Activated B cell treated with CpG ODN at 0.5 μM for 24 hours (primary cell): ENCODE measurements around the gene THSD1. TPM values are rescaled to one million over a fixed set of nuclear protein-coding genes. Genes with fewer than 3 reads are reported as not detected.

Experiments
- ATAC-seq: fragments of 200-7000 bp; cut with Tn5 transposase; one replicate; pipeline ENCODE4 v1.10.0; 2021; ENCODE audit warnings: low read depth, mild to moderate bottlenecking, moderate library complexity
- CTCF ChIA-PET: fragments of 350-600 bp; sonication (Branson Sonifier 250); formaldehyde crosslinking; loops from one replicate; lab custom pipeline; 2021; ENCODE audit warnings: antibody characterized with exemption; lab: Charles Lee
- POLR2A ChIA-PET: fragments of 350-600 bp; sonication (Branson Sonifier 250); formaldehyde crosslinking; loops from one replicate; lab custom pipeline; 2021; ENCODE audit warnings: antibody characterized with exemption; lab: Charles Lee
- DNase-seq: peaks from one replicate; pipeline ENCODE4 v3.0.0; 2022
- H3K27ac Mint-ChIP-seq: one replicate; pipeline ENCODE4 v1.8.0; 2020; ENCODE audit warnings: mixed read lengths
- H3K27me3 Mint-ChIP-seq: one replicate; pipeline ENCODE4 v1.8.0; 2021; ENCODE audit warnings: mixed read lengths
- H3K36me3 Mint-ChIP-seq: one replicate; pipeline ENCODE4 v1.8.0; 2021; ENCODE audit warnings: low read depth, mixed read lengths
- H3K4me1 Mint-ChIP-seq: one replicate; pipeline ENCODE4 v1.8.0; 2021; ENCODE audit warnings: mixed read lengths
- H3K4me3 Mint-ChIP-seq: one replicate; pipeline ENCODE4 v1.8.0; 2020; ENCODE audit warnings: mild to moderate bottlenecking, mixed read lengths
- H3K9me3 Mint-ChIP-seq: one replicate; pipeline ENCODE4 v1.8.0; 2020; ENCODE audit warnings: mixed read lengths
- intact Hi-C: fragments of 100-400 bp; cut with micrococcal nuclease; formaldehyde crosslinking; loops from one replicate; pipeline ENCODE4 v1.15.1; 2024
- total RNA-seq: library from RNA; stranded (reverse); gene quantifications from 2 replicates; pipeline ENCODE4 v1.2.3, GENCODE V29; 2022
- TF ChIP-seq, protein P1 (sequence below): fragments of 200-600 bp; IDR thresholded peaks from one replicate; pipeline ENCODE4 v1.8.0; 2022; ENCODE audit warnings: antibody characterized with exemption, mild to moderate bottlenecking

The THSD1 gene
- total RNA-seq, 1 donor from 2014 or later, result 0.31 TPM

GRCh38 chr13:52452470-52452869 lies 46.5 kb upstream of the THSD1 start:
- H3K27ac Mint-ChIP-seq, result no peak overlapping the region
- H3K4me3 Mint-ChIP-seq, result no peak overlapping the region
- DNase-seq, result no peak

DNA sequence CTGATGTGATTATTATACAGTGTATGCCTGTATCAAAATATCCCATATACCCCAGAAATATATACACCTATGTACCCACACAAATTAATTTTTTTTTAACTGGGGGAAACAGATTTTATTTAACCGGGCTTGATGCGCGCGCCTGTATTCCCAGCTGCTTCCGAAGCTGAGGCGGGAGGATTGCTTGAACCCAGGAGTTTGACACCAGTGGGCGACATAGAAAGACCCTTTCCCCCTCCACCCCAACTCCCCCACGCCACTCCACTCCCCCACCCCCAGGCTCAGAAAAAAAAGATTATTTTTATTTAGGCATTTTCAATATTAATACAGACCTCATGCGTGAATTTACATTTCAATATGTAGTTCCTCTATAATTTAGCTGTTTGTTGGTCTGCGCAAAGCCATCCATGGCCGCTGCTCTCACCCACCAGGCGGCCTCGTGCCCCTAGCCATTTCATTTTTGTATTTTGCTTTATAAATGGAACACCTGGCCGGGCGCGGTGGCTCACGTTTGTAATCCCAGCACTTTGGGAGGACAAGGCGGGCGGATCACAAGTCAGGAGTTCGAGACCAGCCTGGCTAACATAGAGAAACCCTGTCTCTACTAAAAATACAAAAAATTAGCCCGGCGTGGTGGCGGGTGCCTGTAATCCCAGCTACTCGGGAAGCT lies 45.3 kb upstream of the THSD1 start:
- peaks cover 15% of the 10 kb centered on the region for H3K36me3 Mint-ChIP-seq
- DNase-seq, result no peak
- CTCF ChIA-PET, result interaction anchor here (0.5 to 2.6 kb wide), 16 partner anchors 8 to 636 kb away, joined by 3 to 19 read pairs (median 4); partner anchors contain the start of genes ALG11 and SUGT1
- H3K9me3 Mint-ChIP-seq, result no peaks in the 10 kb centered on the region
- POLR2A ChIA-PET, result interaction anchor here (0.6 to 2.3 kb wide), 6 partner anchors 10 to 292 kb away, joined by 3 to 31 read pairs (median 6); partner anchors contain the start of genes NEK3 and SUGT1
- TF ChIP-seq, protein P1, sequence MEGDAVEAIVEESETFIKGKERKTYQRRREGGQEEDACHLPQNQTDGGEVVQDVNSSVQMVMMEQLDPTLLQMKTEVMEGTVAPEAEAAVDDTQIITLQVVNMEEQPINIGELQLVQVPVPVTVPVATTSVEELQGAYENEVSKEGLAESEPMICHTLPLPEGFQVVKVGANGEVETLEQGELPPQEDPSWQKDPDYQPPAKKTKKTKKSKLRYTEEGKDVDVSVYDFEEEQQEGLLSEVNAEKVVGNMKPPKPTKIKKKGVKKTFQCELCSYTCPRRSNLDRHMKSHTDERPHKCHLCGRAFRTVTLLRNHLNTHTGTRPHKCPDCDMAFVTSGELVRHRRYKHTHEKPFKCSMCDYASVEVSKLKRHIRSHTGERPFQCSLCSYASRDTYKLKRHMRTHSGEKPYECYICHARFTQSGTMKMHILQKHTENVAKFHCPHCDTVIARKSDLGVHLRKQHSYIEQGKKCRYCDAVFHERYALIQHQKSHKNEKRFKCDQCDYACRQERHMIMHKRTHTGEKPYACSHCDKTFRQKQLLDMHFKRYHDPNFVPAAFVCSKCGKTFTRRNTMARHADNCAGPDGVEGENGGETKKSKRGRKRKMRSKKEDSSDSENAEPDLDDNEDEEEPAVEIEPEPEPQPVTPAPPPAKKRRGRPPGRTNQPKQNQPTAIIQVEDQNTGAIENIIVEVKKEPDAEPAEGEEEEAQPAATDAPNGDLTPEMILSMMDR, result no peak
- ATAC-seq, result no peak
- peak overlapping the region; percentile 97 for H3K4me3 Mint-ChIP-seq
- peak overlapping the region; percentile 92 for H3K27ac Mint-ChIP-seq
- H3K4me1 Mint-ChIP-seq, result peaks cover 43% of the 10 kb centered on the region
- H3K27me3 Mint-ChIP-seq, result no peaks in the 10 kb centered on the region
- intact Hi-C loops, result loop anchor here (2.0 to 5.0 kb wide), 4 partner anchors 46 to 649 kb away; partner anchors contain the start of genes DHRS12 and NEK5

More at GRCh38 chr13:52452470-52452869, 46.5 kb upstream of the THSD1 start:
- intact Hi-C loops, result loop anchor here (5.0 kb wide), 2 partner anchors 635 to 650 kb away; partner anchors contain the start of gene DHRS12
- Mint-ChIP-seq H3K9me3 (no peaks in the 10 kb centered on the region), H3K36me3 (peaks cover 20% of the 10 kb centered on the region), H3K27me3 (no peaks in the 10 kb centered on the region), H3K4me1 (peaks cover 47% of the 10 kb centered on the region)
- CTCF ChIA-PET, result no interaction called here
- TF ChIP-seq, protein P1, result no peak
- POLR2A ChIA-PET, result interaction anchor here (0.6 kb wide), 1 partner anchor 460 kb away, joined by 3 read pairs; no protein-coding TSS in a partner anchor
- no peak for ATAC-seq

GRCh38 chr13:52450793-52451116 lies 44.8 kb upstream of the THSD1 start:
- ATAC-seq, result no peak
- H3K36me3 Mint-ChIP-seq, result peaks cover 12% of the 10 kb centered on the region
- DNase-seq, result no peak
- intact Hi-C loops, result loop anchor here (1.0 to 5.0 kb wide), 12 partner anchors 46 to 648 kb away; partner anchors contain the start of genes ALG11, DHRS12, NEK5 and SUGT1
- POLR2A ChIA-PET, result interaction anchor here (0.6 to 2.3 kb wide), 8 partner anchors 10 to 291 kb away, joined by 3 to 31 read pairs (median 6); partner anchors contain the start of genes NEK3 and SUGT1
- H3K4me3 Mint-ChIP-seq, result peak overlapping the region; percentile 97
- CTCF ChIA-PET, result interaction anchor here (0.5 to 2.6 kb wide), 16 partner anchors 9 to 635 kb away, joined by 3 to 19 read pairs (median 4); partner anchors contain the start of genes ALG11 and SUGT1
- peaks cover 39% of the 10 kb centered on the region for H3K4me1 Mint-ChIP-seq
- H3K27ac Mint-ChIP-seq, result peak overlapping the region; percentile 92
- TF ChIP-seq, protein P1, result no peak
- no peaks in the 10 kb centered on the region for H3K9me3 Mint-ChIP-seq
- H3K27me3 Mint-ChIP-seq, result no peaks in the 10 kb centered on the region

- Mint-ChIP-seq H3K9me3 (no peaks in the 10 kb centered on the region), H3K27me3 (no peaks in the 10 kb centered on the region), H3K4me1 (peaks cover 39% of the 10 kb centered on the region), H3K36me3 (peaks cover 12% of the 10 kb centered on the region), H3K4me3 (peak within 1 kb of the TSS; percentile 97), H3K27ac (peak within 1 kb of the TSS; percentile 93)
- intact Hi-C loops, result loop anchor here (1.0 to 5.0 kb wide), 12 partner anchors 45 to 648 kb away; partner anchors contain the start of genes ALG11, DHRS12, NEK5 and SUGT1
- POLR2A ChIA-PET, result interaction anchor here (0.6 to 2.3 kb wide), 9 partner anchors 9 to 291 kb away, joined by 3 to 31 read pairs (median 5); partner anchors contain the start of genes NEK3 and SUGT1
- CTCF ChIA-PET, result interaction anchor here (0.7 to 2.6 kb wide), 14 partner anchors 9 to 635 kb away, joined by 3 to 19 read pairs (median 4); partner anchors contain the start of genes ALG11 and SUGT1
- peak; percentile 67 for ATAC-seq
- DNase-seq, result peak; percentile 97
- TF ChIP-seq, protein P1, result peak; percentile 95
Measured at GRCh38 chr13:52450012-52450792, 44.2 kb upstream of the THSD1 start, which contains the start of gene VPS36. Gene VPS36 (minus strand): TSS chr13:52450634. CDS start chr13:52450594, 40 bp downstream.
